ENCODE results near the gene EIF4B.

Gene EIF4B

DNA sequence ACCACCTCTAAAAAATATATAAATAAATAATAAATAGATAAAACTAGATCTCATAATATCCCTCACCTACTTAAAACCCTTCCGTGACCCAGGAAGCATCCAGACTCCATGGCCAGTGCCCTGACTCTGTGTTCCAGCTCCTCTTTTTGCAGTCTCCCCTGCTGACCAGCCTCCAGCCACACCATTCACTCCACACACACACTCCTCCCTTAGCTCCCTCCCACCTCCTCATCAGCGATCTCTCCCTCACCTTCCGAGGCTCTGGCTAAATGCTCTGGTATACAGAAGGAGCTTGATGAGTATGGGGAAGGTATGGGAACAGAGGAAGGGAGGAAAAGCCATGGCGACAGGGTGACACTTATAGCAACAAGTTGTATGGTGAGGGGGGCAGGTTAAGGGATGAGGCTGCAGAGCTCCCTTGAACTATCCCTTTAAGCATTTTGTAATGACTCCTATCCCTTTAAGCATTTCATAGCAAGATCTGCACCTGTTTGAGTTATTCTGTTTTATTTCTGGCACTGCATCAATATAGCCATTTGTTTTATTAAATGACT, 26.1 kb upstream of the EIF4B start:
- no CpG with 5 or more reads among the region's 4 CpGs for WGBS, 2 donors (ENCODE audit: extremely low coverage in 2 of 2, insufficient read length in 2 of 2, insufficient replicate concordance in 1 of 2)
- peaks cover 0 to 21% of the 10 kb centered on the region in 2 donors for H3K4me1 ChIP-seq (ENCODE audit: control insufficient read depth in 2 of 2, insufficient read depth in 1 of 2, low read depth in 1 of 2, low read length in 2 of 2)
- no peak overlapping the region for H4K91ac ChIP-seq (ENCODE audit: low read depth, low read length, poor library complexity)
- no peak overlapping the region for H2AFZ ChIP-seq (ENCODE audit: low read length)
- H2BK5ac ChIP-seq (ENCODE audit: low read length) = no peak overlapping the region
- H3K14ac ChIP-seq (ENCODE audit: low read length) = no peak overlapping the region
- no peak overlapping the region for H4K8ac ChIP-seq (ENCODE audit: low read depth, low read length)
- no peak overlapping the region for H3K9ac ChIP-seq (ENCODE audit: low read depth, low read length, poor library complexity)
- no peak for DNase-seq (ENCODE audit: low spot score)
- H2AK5ac ChIP-seq (ENCODE audit: low read depth, low read length) = no peak overlapping the region
- H2BK15ac ChIP-seq (ENCODE audit: low read length) = no peak overlapping the region
- H3K4ac ChIP-seq (ENCODE audit: low read length) = no peak overlapping the region
- H3K18ac ChIP-seq (ENCODE audit: low read length) = no peak overlapping the region
- no peaks in the 10 kb centered on the region for H3K36me3 ChIP-seq (replicated peaks in 1 of 2; ENCODE audit: control insufficient read depth in 2 of 2, insufficient read depth in 2 of 2, low read length in 2 of 2)
- peaks cover 0 to 3% (median 0%) of the 10 kb centered on the region in 3 experiments for H3K27me3 ChIP-seq (ENCODE audit: control insufficient read depth in 3 of 3, insufficient read depth in 3 of 3, low read depth in 1 of 3, low read length in 3 of 3)
- no peaks in the 10 kb centered on the region for H3K9me3 ChIP-seq (replicated peaks in 1 of 2; ENCODE audit: control insufficient read depth in 2 of 2, insufficient read depth in 1 of 2, low read depth in 1 of 2, low read length in 2 of 2)
- no peak overlapping the region for H3K23ac ChIP-seq (ENCODE audit: low read depth, low read length, poor library complexity)
- no peaks in the 10 kb centered on the region for H3K79me1 ChIP-seq (ENCODE audit: low read depth, low read length)
- peak overlapping the region in 1 of 2 donors; percentile 17 for H3K4me3 ChIP-seq (ENCODE audit: low read length in 2 of 2)
- H2BK120ac ChIP-seq (ENCODE audit: low read depth, low read length) = no peak overlapping the region
- no peak overlapping the region for H2BK12ac ChIP-seq (ENCODE audit: low read length)
- no peak overlapping the region for H3K27ac ChIP-seq (replicated peaks; ENCODE audit: low read length)
- no peak overlapping the region for H3K4me2 ChIP-seq (ENCODE audit: insufficient read depth, low read length, poor library complexity, severe bottlenecking)

DNA sequence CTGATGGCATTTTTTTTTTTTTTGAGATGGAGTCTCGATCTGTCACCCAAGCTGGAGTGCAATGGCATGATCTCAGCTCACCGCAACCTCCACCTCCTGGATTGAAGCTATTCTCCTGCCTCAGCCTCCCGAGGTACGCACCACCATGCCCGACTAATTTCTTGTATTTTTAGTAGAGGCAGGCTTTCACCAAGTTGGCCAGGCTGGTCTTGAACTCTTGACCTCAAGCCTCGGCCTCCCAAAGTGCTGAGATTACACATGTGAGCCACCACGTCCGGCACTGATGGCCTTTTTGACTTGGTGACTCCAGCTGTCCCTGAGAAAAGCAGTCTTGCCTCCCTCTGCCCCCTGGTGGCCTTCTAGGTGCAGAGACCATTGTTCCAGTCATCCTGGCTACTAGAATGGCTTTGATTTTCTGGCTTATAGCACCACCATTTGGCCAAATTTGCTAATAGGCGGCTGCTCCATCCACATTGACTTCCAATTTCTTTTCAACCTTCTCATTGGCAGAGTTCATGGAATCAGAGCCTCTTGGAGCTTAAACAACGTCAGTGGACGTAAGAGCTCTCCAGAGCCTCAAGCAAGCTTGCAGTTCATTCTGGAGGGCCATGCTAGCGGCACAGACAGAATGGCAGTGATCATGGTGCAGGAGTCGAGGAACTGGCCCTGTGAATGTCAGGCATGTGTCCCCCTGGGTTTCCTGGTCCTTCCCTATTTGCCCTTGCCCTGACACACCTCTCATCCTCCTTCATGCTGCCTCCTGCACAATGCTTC, 25.4 kb upstream of the EIF4B start:
- no peak overlapping the region for H3K23ac ChIP-seq (ENCODE audit: low read depth, low read length, poor library complexity)
- no peak overlapping the region for H4K91ac ChIP-seq (ENCODE audit: low read depth, low read length, poor library complexity)
- peak; percentile 94 for DNase-seq (ENCODE audit: low spot score)
- H3K36me3 ChIP-seq (replicated peaks in 1 of 2; ENCODE audit: control insufficient read depth in 2 of 2, insufficient read depth in 2 of 2, low read length in 2 of 2) = no peaks in the 10 kb centered on the region
- H2BK15ac ChIP-seq (ENCODE audit: low read length) = no peak overlapping the region
- H3K4ac ChIP-seq (ENCODE audit: low read length) = no peak overlapping the region
- no peaks in the 10 kb centered on the region for H3K79me1 ChIP-seq (ENCODE audit: low read depth, low read length)
- no peak overlapping the region for H2BK12ac ChIP-seq (ENCODE audit: low read length)
- H3K27ac ChIP-seq (replicated peaks; ENCODE audit: low read length) = no peak overlapping the region
- H3K9ac ChIP-seq (ENCODE audit: low read depth, low read length, poor library complexity) = no peak overlapping the region
- H2BK5ac ChIP-seq (ENCODE audit: low read length) = no peak overlapping the region
- no peaks in the 10 kb centered on the region for H3K9me3 ChIP-seq (replicated peaks in 1 of 2; ENCODE audit: control insufficient read depth in 2 of 2, insufficient read depth in 1 of 2, low read depth in 1 of 2, low read length in 2 of 2)
- no CpG with 5 or more reads among the region's 13 CpGs for WGBS, 2 donors (ENCODE audit: extremely low coverage in 2 of 2, insufficient read length in 2 of 2, insufficient replicate concordance in 1 of 2)
- no peak overlapping the region for H2AK5ac ChIP-seq (ENCODE audit: low read depth, low read length)
- H3K4me1 ChIP-seq (ENCODE audit: control insufficient read depth in 2 of 2, insufficient read depth in 1 of 2, low read depth in 1 of 2, low read length in 2 of 2) = peaks cover 0 to 14% of the 10 kb centered on the region in 2 donors
- H3K14ac ChIP-seq (ENCODE audit: low read length) = no peak overlapping the region
- no peak overlapping the region for H3K4me2 ChIP-seq (ENCODE audit: insufficient read depth, low read length, poor library complexity, severe bottlenecking)
- no peak overlapping the region for H2BK120ac ChIP-seq (ENCODE audit: low read depth, low read length)
- peaks cover 0 to 6% (median 0%) of the 10 kb centered on the region in 3 experiments for H3K27me3 ChIP-seq (ENCODE audit: control insufficient read depth in 3 of 3, insufficient read depth in 3 of 3, low read depth in 1 of 3, low read length in 3 of 3)
- H3K18ac ChIP-seq (ENCODE audit: low read length) = peak overlapping the region; percentile 83
- no peak overlapping the region for H3K4me3 ChIP-seq (ENCODE audit: low read length in 2 of 2)
- no peak overlapping the region for H2AFZ ChIP-seq (ENCODE audit: low read length)
- H4K8ac ChIP-seq (ENCODE audit: low read depth, low read length) = no peak overlapping the region

DNA sequence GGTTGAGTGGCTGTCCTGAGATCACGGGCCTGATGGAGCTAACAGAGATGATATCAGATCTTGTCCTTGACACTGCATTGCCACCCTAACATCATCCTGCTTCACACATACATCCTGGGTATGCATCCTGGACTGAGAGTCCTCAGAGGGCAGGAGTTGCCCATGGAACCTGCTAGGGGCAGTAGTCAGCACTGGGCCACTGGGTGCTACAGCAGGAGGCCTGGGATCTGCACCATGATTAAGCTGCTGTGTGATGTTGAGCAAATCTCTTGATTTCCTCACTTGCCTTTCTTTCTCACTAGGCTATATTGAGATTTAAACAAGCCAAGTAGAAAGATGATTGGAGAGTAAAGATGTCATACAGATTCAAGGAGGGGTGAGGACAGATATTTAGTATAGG, 22.1 kb upstream of the EIF4B start:
- Histone ChIP-seq H3K27ac (replicated peaks; ENCODE audit: low read length) (no peak overlapping the region), H3K9me3 (replicated peaks in 1 of 2; ENCODE audit: control insufficient read depth in 2 of 2, insufficient read depth in 1 of 2, low read depth in 1 of 2, low read length in 2 of 2) (no peaks in the 10 kb centered on the region), H3K4me1 (ENCODE audit: control insufficient read depth in 2 of 2, insufficient read depth in 1 of 2, low read depth in 1 of 2, low read length in 2 of 2) (peaks cover 0 to 2% of the 10 kb centered on the region in 2 donors), H3K27me3 (ENCODE audit: control insufficient read depth in 3 of 3, insufficient read depth in 3 of 3, low read depth in 1 of 3, low read length in 3 of 3) (peaks cover 0 to 11% (median 0%) of the 10 kb centered on the region in 3 experiments), H3K18ac (ENCODE audit: low read length) (no peak overlapping the region), H3K14ac (ENCODE audit: low read length) (no peak overlapping the region), H3K4me3 (ENCODE audit: low read length in 2 of 2) (no peak overlapping the region), H2BK15ac (ENCODE audit: low read length) (no peak overlapping the region), H3K9ac (ENCODE audit: low read depth, low read length, poor library complexity) (no peak overlapping the region), H2AK5ac (ENCODE audit: low read depth, low read length) (no peak overlapping the region), H3K4me2 (ENCODE audit: insufficient read depth, low read length, poor library complexity, severe bottlenecking) (no peak overlapping the region), H3K36me3 (replicated peaks in 1 of 2; ENCODE audit: control insufficient read depth in 2 of 2, insufficient read depth in 2 of 2, low read length in 2 of 2) (no peaks in the 10 kb centered on the region), H2BK5ac (ENCODE audit: low read length) (no peak overlapping the region), H2AFZ (ENCODE audit: low read length) (no peak overlapping the region), H3K23ac (ENCODE audit: low read depth, low read length, poor library complexity) (no peak overlapping the region), H3K4ac (ENCODE audit: low read length) (no peak overlapping the region), H2BK12ac (ENCODE audit: low read length) (no peak overlapping the region), H3K79me1 (ENCODE audit: low read depth, low read length) (no peaks in the 10 kb centered on the region), H2BK120ac (ENCODE audit: low read depth, low read length) (no peak overlapping the region), H4K91ac (ENCODE audit: low read depth, low read length, poor library complexity) (no peak overlapping the region), H4K8ac (ENCODE audit: low read depth, low read length) (no peak overlapping the region)
- no peak for DNase-seq (ENCODE audit: low spot score)
- no CpG with 5 or more reads among the region's 1 CpG for WGBS, 2 donors (ENCODE audit: extremely low coverage in 2 of 2, insufficient read length in 2 of 2, insufficient replicate concordance in 1 of 2)

DNA sequence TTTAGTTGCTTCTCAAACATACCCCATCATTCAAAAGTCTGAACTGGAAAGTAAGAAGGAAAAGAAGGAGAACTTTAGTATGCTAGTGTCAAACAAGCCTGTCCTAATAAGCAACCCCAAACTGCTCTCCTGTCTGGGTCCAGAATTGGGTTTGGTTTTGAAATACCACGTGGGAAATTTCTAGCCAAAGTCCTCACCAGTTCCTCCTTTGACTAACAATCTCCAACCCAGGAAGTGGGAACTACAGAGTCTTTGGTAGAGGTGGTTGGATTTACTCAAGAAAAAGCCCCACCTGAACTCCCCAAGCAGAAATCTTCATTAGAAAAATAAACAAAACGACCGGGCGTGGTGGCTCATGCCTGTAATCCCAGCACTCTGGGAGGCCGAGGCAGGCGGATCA, 17.4 kb upstream of the EIF4B start:
- H3K4me1 ChIP-seq (ENCODE audit: control insufficient read depth in 2 of 2, insufficient read depth in 1 of 2, low read depth in 1 of 2, low read length in 2 of 2) = peaks cover 0 to 5% of the 10 kb centered on the region in 2 donors
- no peaks in the 10 kb centered on the region for H3K36me3 ChIP-seq (replicated peaks in 1 of 2; ENCODE audit: control insufficient read depth in 2 of 2, insufficient read depth in 2 of 2, low read length in 2 of 2)
- no peak overlapping the region for H2AK5ac ChIP-seq (ENCODE audit: low read depth, low read length)
- H3K27me3 ChIP-seq (ENCODE audit: control insufficient read depth in 3 of 3, insufficient read depth in 3 of 3, low read depth in 1 of 3, low read length in 3 of 3) = peaks cover 0 to 15% (median 0%) of the 10 kb centered on the region in 3 experiments
- H2BK5ac ChIP-seq (ENCODE audit: low read length) = no peak overlapping the region
- H4K8ac ChIP-seq (ENCODE audit: low read depth, low read length) = no peak overlapping the region
- no CpG with 5 or more reads among the region's 6 CpGs for WGBS, 2 donors (ENCODE audit: extremely low coverage in 2 of 2, insufficient read length in 2 of 2, insufficient replicate concordance in 1 of 2)
- no peak overlapping the region for H3K18ac ChIP-seq (ENCODE audit: low read length)
- H4K91ac ChIP-seq (ENCODE audit: low read depth, low read length, poor library complexity) = no peak overlapping the region
- H3K9ac ChIP-seq (ENCODE audit: low read depth, low read length, poor library complexity) = no peak overlapping the region
- DNase-seq (ENCODE audit: low spot score) = no peak
- no peak overlapping the region for H2BK120ac ChIP-seq (ENCODE audit: low read depth, low read length)
- H3K27ac ChIP-seq (replicated peaks; ENCODE audit: low read length) = no peak overlapping the region
- H3K4me2 ChIP-seq (ENCODE audit: insufficient read depth, low read length, poor library complexity, severe bottlenecking) = no peak overlapping the region
- no peaks in the 10 kb centered on the region for H3K79me1 ChIP-seq (ENCODE audit: low read depth, low read length)
- H3K4ac ChIP-seq (ENCODE audit: low read length) = no peak overlapping the region
- no peak overlapping the region for H2BK12ac ChIP-seq (ENCODE audit: low read length)
- no peak overlapping the region for H3K4me3 ChIP-seq (ENCODE audit: low read length in 2 of 2)
- no peak overlapping the region for H3K23ac ChIP-seq (ENCODE audit: low read depth, low read length, poor library complexity)
- no peak overlapping the region for H2AFZ ChIP-seq (ENCODE audit: low read length)
- no peak overlapping the region for H2BK15ac ChIP-seq (ENCODE audit: low read length)
- H3K9me3 ChIP-seq (replicated peaks in 1 of 2; ENCODE audit: control insufficient read depth in 2 of 2, insufficient read depth in 1 of 2, low read depth in 1 of 2, low read length in 2 of 2) = no peaks in the 10 kb centered on the region
- H3K14ac ChIP-seq (ENCODE audit: low read length) = no peak overlapping the region

All from neuronal stem cell (in vitro differentiated cells).